Nephron progenitor cell (in vitro differentiated cells): ENCODE data around the gene RIPK4.

Experiments used
- DNase-seq: peaks from one replicate; pipeline ENCODE4 v3.0.0; 2021
- H3K27ac Mint-ChIP-seq: 2 replicates; pipeline ENCODE4 v1.8.0; 2021; ENCODE audit warnings: mild to moderate bottlenecking, moderate library complexity, mixed read lengths
- H3K27me3 Mint-ChIP-seq: 2 replicates; pipeline ENCODE4 v1.8.0; 2021; ENCODE audit warnings: mild to moderate bottlenecking, low read depth, mixed read lengths; ENCODE audit not compliant: poor library complexity
- H3K36me3 Mint-ChIP-seq: 2 replicates; pipeline ENCODE4 v1.8.0; 2021; ENCODE audit warnings: low read depth, mixed read lengths
- H3K4me1 Mint-ChIP-seq: 2 replicates; pipeline ENCODE4 v1.8.0; 2021; ENCODE audit warnings: mixed read lengths
- H3K4me3 Mint-ChIP-seq: 2 replicates; pipeline ENCODE4 v1.8.0; 2021; ENCODE audit warnings: mild to moderate bottlenecking, moderate library complexity, mixed read lengths
- H3K9me3 Mint-ChIP-seq: 2 replicates; pipeline ENCODE4 v1.8.0; 2021; ENCODE audit warnings: mild to moderate bottlenecking, moderate library complexity, mixed read lengths
- CTCF ChIP-seq: fragments of 200-600 bp; sonication (generic); IDR thresholded peaks from 2 replicates; pipeline ENCODE4 v1.5.0; 2021; ENCODE audit warnings: antibody characterized with exemption

Gene RIPK4

GRCh38 chr21:41710823-41711160 lies 56.1 kb downstream of the RIPK4 start:
- Mint-ChIP-seq H3K27me3 (peaks cover 41% of the 10 kb centered on the region), H3K27ac (no peak overlapping the region), H3K36me3 (no peaks in the 10 kb centered on the region), H3K9me3 (peaks cover 9% of the 10 kb centered on the region), H3K4me3 (no peak overlapping the region), H3K4me1 (peaks cover 50% of the 10 kb centered on the region)
- no peak for DNase-seq
- no peak for TF ChIP-seq CTCF

- H3K4me1 Mint-ChIP-seq, result peaks cover 44% of the 10 kb centered on the region
These were observed 56.7 kb downstream of the RIPK4 start for GRCh38 chr21:41709965-41710822.

GRCh38 chr21:41709166-41709565 lies 57.7 kb downstream of the RIPK4 start:
- DNase-seq, result no peak
- H3K4me1 Mint-ChIP-seq, result peaks cover 39% of the 10 kb centered on the region
- peaks cover 46% of the 10 kb centered on the region for H3K27me3 Mint-ChIP-seq
- H3K4me3 Mint-ChIP-seq, result no peak overlapping the region
- H3K36me3 Mint-ChIP-seq, result no peaks in the 10 kb centered on the region
- no peak overlapping the region for H3K27ac Mint-ChIP-seq
- no peak for TF ChIP-seq CTCF
- peaks cover 9% of the 10 kb centered on the region for H3K9me3 Mint-ChIP-seq

More at GRCh38 chr21:41709965-41710822, 56.7 kb downstream of the RIPK4 start:
- Mint-ChIP-seq H3K4me3 (no peak overlapping the region), H3K27me3 (peaks cover 44% of the 10 kb centered on the region), H3K36me3 (no peaks in the 10 kb centered on the region), H3K9me3 (peaks cover 9% of the 10 kb centered on the region), H3K27ac (no peak overlapping the region)
- no peak for DNase-seq
- TF ChIP-seq CTCF, result no peak

DNA sequence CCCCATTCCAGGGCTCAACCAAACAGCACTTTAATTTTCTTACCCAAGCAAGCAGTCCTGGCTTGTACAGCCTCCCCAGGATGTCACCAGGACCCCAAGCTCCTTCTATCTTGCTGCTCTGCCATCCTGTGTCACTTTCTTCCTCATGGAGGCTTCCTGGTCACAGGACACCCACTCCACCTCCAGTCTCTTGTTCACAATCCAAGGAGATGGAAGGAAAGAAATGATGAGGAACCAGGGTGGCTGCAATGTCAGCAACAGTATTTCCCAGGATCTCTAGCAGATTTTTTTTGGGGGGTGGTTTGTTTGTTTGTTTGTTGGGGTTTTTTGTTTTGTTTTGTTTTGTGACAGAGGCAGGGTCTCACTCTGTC lies 58.9 kb downstream of the RIPK4 start:
- peaks cover 9% of the 10 kb centered on the region for H3K9me3 Mint-ChIP-seq
- H3K4me1 Mint-ChIP-seq, result peaks cover 37% of the 10 kb centered on the region
- no peaks in the 10 kb centered on the region for H3K36me3 Mint-ChIP-seq
- no peak overlapping the region for H3K27ac Mint-ChIP-seq
- DNase-seq, result no peak
- no peak for TF ChIP-seq CTCF
- H3K4me3 Mint-ChIP-seq, result no peak overlapping the region
- peaks cover 43% of the 10 kb centered on the region for H3K27me3 Mint-ChIP-seq

DNA sequence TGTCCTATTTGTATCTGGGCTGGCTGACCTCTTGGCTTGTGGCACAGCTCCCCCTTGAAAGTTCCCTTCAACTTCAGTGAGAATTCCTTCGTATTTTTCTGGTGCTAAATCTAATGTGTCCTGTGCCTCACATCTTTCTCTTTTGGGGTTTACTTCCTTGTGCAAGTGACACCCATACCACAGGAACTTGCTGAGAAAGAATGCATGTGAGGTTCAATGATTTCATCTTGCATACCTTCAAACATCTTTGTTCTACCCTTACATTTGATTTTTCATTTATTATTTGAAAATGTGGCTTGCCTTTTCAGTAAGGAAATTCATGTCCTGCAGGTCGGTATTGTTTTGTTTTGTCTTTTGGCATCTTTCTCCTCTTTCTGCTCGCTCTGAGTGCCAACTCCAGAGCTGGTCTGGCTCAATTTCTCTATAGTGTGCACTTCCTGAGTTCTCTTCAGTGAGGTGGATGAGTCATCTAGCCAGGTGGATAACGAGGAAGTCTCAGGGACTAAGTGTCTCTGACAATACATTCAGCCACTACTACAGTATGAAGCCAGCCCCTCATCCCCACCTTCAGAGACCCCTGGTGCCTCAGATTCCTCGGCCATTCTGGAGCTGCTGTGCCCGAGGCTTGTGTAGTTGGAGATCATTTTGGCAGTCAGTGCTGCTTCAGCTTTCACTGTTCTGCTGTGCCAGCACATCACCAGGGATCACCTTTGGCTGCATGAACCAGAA lies 59.5 kb downstream of the RIPK4 start:
- peaks cover 36% of the 10 kb centered on the region for H3K4me1 Mint-ChIP-seq
- peaks cover 9% of the 10 kb centered on the region for H3K9me3 Mint-ChIP-seq
- TF ChIP-seq CTCF, result no peak
- no peak overlapping the region for H3K27ac Mint-ChIP-seq
- no peak for DNase-seq
- no peaks in the 10 kb centered on the region for H3K36me3 Mint-ChIP-seq
- H3K4me3 Mint-ChIP-seq, result no peak overlapping the region
- peaks cover 37% of the 10 kb centered on the region for H3K27me3 Mint-ChIP-seq
